Sigmoid colon (tissue), 7 donors: ENCODE data around the gene TBC1D20. TPM values are rescaled to one million over a fixed set of nuclear protein-coding genes. Genes with fewer than 3 reads are reported as not detected.
"Not testable (repeated sequence)": the region's sequence is repeated elsewhere in the genome, so short reads cannot be mapped to it uniquely, and the experiment has no call there.

ENCODE experiments used
- DNase-seq: peaks from one replicate; pipeline ENCODE4 v3.0.0-alpha.2; 2019
- H3K27ac ChIP-seq, 4 donors: fragments of 200-600 bp; sonication (generic); one replicate each; pipeline ENCODE4 v1.5.1; 2016 to 2019; ENCODE audit warnings: mild to moderate bottlenecking in 1 of 4
- H3K27me3 ChIP-seq, 3 donors: fragments of 200-600 bp; sonication (generic); one replicate each; pipeline ENCODE4 v1.5.1; 2019; ENCODE audit warnings: mild to moderate bottlenecking in 1 of 3
- H3K36me3 ChIP-seq, 4 donors: fragments of 200-600 bp; sonication (generic); one replicate each; pipeline ENCODE4 v1.5.1; 2016 to 2019
- H3K4me1 ChIP-seq, 4 donors: fragments of 200-600 bp; sonication (generic); one replicate each; pipeline ENCODE4 v1.5.1; 2017 to 2019
- H3K4me3 ChIP-seq, 4 donors: fragments of 200-600 bp; sonication (generic); one replicate each; pipeline ENCODE4 v1.5.1; 2017 to 2019; ENCODE audit warnings: mild to moderate bottlenecking in 2 of 4, moderate library complexity in 1 of 4
- H3K9me3 ChIP-seq, 4 donors: fragments of 200-600 bp in 3 of 4; sonication (generic) in 3 of 4; one replicate each; pipeline versions ENCODE4 v1.5.1 to v1.6.1; 2013 to 2019
- EP300 ChIP-seq, 4 donors: sonication (generic); formaldehyde crosslinking; IDR thresholded peaks; one replicate each; pipeline ENCODE4 v1.6.1; 2017; ENCODE audit warnings: antibody characterized with exemption in 4 of 4
- POLR2A ChIP-seq, 2 donors: fragments of 450-650 bp; IDR thresholded peaks; one replicate each; pipeline ENCODE4 v1.6.1; 2016; ENCODE audit warnings: antibody characterized with exemption in 2 of 2, mild to moderate bottlenecking in 2 of 2, moderate library complexity in 2 of 2
- POLR2AphosphoS5 ChIP-seq, 4 donors: sonication (generic); formaldehyde crosslinking; IDR thresholded peaks; one replicate each; pipeline ENCODE4 v1.6.1; 2017; ENCODE audit warnings: antibody characterized with exemption in 4 of 4
- WGBS, 2 donors: extraction: QIAGEN DNeasy Blood & Tissue Kit; methylation state at CpG; one replicate each; pipeline ENCODE4 v1.1.7; 2013; 5-methylcytosine and 5-hydroxymethylcytosine counted together
- intact Hi-C: fragments of 100-400 bp; cut with DNase I; formaldehyde crosslinking; loops from one replicate; pipeline ENCODE4 v1.15.1; 2023
- polyA plus RNA-seq, 3 donors: library from polyadenylated mRNA; stranded (reverse); fragments of 200-250 nt; gene quantifications; one replicate each; pipeline ENCODE4 v1.2.3, GENCODE V29; 2013
- total RNA-seq, 4 donors: library from RNA; depleted of rRNA; stranded (reverse); fragments of >200 nt; gene quantifications; one replicate each; pipeline ENCODE4 v1.1.0, GENCODE V29; 2016
- TF ChIP-seq, protein P1 (sequence below), 4 experiments: fragments of 450-650 bp in 3 of 4; fragments of 200-600 bp in 1 of 4; IDR thresholded peaks; one replicate each; pipeline ENCODE4 v1.5.1; 2016 to 2019; ENCODE audit warnings: antibody characterized with exemption in 4 of 4, mild to moderate bottlenecking in 3 of 4, moderate library complexity in 2 of 4
- donor health status: healthy with polysubstance abuse.
- donor health status: Bipolar disorder and iron deficiency.
- donor health status: healthy.

The TBC1D20 gene
- total and polyA plus RNA-seq, 7 donors: 16.8 to 42.9 (median 32.6) TPM

DNA sequence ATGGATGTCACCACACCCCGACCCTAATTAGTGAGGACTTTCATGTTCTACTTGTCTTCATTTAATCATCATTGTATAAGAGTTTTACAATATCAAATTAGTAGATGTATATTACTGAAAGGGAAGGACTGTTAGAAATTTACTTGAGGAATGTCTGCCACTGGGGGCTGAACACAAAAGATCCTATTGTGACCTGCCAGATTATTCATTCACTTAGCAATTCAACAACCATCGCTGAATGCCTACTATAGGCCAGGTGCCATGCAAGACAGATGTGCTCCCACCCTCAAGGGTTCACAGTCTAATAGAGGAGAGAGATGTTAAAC lies 62.2 kb downstream of the TBC1D20 start:
- DNase-seq: no peak
- Histone ChIP-seq H3K4me3 (no peak overlapping the region), H3K9me3 (no peaks in the 10 kb centered on the region), H3K36me3 (peaks cover 0 to 9% (median 0%) of the 10 kb centered on the region in 4 donors), H3K4me1 (no peaks in the 10 kb centered on the region), H3K27ac (no peak overlapping the region), H3K27me3 (no peaks in the 10 kb centered on the region)
- WGBS, 2 donors: 32 to 55% methylated on average over 2 of the region's 2 CpGs
- intact Hi-C loops: no loop called here
- TF ChIP-seq EP300 (IDR thresholded peaks at IDR 0.05) (no peak), POLR2A (IDR thresholded peaks at IDR 0.05) (no peak)

DNA sequence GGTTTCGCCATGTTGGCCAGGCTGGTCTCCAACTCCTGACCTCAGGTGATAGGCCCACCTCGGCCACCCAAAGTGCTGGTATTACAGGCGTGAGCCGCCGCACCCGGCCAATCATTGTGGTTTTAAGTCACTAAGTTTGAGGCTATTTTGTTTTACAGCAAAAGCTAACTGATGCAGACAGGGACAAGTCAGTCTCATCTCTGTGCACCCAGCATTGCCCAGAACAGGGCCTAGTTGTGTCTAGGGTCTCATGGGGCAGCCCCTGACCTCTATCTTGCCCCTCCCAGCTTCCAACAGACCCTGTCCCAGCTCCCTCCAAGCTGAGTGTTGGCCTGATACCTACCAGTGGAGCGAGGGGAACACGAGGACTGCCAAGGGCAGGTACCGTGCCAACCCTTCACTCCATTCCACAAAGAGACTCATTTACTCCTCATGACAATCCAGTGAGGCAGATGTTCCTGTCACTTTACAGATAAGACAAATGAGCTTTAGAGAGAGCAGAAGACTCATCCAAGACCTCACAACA lies 63.1 kb downstream of the TBC1D20 start:
- DNase-seq: no peak
- WGBS, 2 donors: 86 to 94% methylated on average over 9 of the region's 9 CpGs
- no peak for TF ChIP-seq EP300 (IDR thresholded peaks at IDR 0.05)
- TF ChIP-seq, protein P1, sequence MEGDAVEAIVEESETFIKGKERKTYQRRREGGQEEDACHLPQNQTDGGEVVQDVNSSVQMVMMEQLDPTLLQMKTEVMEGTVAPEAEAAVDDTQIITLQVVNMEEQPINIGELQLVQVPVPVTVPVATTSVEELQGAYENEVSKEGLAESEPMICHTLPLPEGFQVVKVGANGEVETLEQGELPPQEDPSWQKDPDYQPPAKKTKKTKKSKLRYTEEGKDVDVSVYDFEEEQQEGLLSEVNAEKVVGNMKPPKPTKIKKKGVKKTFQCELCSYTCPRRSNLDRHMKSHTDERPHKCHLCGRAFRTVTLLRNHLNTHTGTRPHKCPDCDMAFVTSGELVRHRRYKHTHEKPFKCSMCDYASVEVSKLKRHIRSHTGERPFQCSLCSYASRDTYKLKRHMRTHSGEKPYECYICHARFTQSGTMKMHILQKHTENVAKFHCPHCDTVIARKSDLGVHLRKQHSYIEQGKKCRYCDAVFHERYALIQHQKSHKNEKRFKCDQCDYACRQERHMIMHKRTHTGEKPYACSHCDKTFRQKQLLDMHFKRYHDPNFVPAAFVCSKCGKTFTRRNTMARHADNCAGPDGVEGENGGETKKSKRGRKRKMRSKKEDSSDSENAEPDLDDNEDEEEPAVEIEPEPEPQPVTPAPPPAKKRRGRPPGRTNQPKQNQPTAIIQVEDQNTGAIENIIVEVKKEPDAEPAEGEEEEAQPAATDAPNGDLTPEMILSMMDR (IDR thresholded peaks at IDR 0.05): no peak
- no peak for TF ChIP-seq POLR2AphosphoS5 (IDR thresholded peaks at IDR 0.05)
- TF ChIP-seq POLR2A (IDR thresholded peaks at IDR 0.05): no peak
- Histone ChIP-seq H3K36me3 (peaks cover 0 to 9% (median 0%) of the 10 kb centered on the region in 4 donors), H3K27me3 (no peaks in the 10 kb centered on the region), H3K4me1 (no peaks in the 10 kb centered on the region), H3K4me3 (no peak overlapping the region), H3K27ac (no peak overlapping the region), H3K9me3 (no peaks in the 10 kb centered on the region)
- intact Hi-C loops: no loop called here

DNA sequence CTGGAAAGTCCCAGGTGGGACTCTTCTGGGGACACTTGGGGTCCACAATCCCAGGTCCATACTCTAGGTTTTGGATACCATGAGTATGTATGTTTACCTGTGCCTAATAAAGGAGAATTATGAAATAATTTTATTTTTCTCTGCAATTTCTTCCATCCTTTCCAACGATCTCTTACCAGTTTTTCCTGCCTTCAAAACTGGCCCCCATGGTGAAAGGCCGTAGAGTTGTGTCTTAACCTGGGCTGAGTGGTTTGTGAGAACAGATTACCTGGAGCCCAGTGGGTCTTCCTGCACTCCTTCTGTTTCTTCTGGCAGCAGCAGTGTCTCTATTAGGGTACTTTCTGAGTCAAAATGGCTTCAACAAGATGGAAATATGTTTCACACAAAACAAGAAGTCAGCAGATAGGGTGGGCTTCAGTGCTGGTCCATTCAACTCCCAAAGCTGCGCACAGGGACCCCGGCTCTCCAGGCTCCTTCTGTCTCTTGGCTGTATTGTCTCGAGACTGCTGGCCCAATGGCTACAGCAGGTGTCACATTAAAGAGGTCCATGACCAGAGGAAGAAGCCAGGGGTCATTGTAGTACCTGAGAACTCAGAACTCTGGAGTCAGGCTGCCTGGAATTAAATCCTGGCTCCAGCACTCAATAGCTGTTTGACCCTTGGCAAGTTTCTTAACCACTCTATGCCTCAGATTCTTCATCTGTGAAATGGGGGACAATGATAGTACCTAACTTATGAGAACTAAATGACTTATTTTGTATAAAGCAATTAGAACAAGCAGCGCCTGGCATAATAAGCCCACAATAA lies 64.7 kb downstream of the TBC1D20 start:
- no peak for DNase-seq
- intact Hi-C loops: no loop called here
- no peak overlapping the region for H3K27ac ChIP-seq
- H3K9me3 ChIP-seq: no peaks in the 10 kb centered on the region
- no peak overlapping the region for H3K4me3 ChIP-seq
- no peaks in the 10 kb centered on the region for H3K27me3 ChIP-seq
- peaks cover 0 to 9% (median 0%) of the 10 kb centered on the region in 4 donors for H3K36me3 ChIP-seq
- no peaks in the 10 kb centered on the region for H3K4me1 ChIP-seq
- TF ChIP-seq, protein P1 (IDR thresholded peaks at IDR 0.05): no peak
- TF ChIP-seq EP300 (IDR thresholded peaks at IDR 0.05): no peak
- no peak for TF ChIP-seq POLR2A (IDR thresholded peaks at IDR 0.05)
- TF ChIP-seq POLR2AphosphoS5 (IDR thresholded peaks at IDR 0.05): no peak
- WGBS, 2 donors: 79 to 90% methylated on average over 6 of the region's 6 CpGs

DNA sequence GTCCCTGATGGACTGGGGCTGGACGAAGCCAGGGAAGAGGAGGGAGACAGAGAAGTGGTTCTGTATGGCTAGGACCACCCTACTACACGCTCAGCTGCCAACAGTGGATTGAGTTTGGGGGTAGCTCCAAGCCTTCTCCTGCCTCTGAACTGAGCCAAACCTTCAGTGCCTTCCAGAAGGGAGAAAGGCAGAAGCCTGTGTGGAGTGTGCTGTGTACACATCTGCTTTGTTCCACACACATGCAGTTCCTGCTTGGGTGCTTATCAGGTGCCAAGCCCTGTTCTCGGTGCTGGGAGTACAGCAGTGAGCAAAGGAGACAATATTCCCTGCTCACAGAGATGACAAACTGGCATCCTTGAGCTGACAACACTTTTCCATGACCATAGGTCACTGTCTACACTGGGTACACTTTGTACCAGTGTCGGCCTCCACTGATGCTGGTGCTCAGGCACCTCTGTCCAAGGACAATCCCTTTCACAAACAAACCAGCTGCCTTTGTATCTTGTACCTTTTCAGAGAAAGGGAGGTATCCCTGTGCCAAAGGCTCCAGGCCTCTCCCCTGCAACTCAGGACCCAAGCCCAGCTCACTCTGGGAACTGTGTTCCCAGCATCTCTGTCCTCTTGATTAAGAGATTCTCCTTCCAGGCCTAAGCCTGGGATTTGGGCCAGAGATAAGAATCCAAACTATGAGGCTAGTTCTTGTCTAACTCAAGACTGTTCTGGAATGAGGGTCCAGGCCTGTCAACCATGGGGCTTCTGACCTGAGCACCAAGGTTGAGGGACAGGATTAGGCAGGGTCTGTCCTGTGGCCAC lies 65.5 kb downstream of the TBC1D20 start:
- no peak overlapping the region for H3K4me3 ChIP-seq
- H3K9me3 ChIP-seq: no peaks in the 10 kb centered on the region
- no peak for DNase-seq
- WGBS, 2 donors: 70 to 87% methylated on average over 4 of the region's 4 CpGs
- TF ChIP-seq POLR2A (IDR thresholded peaks at IDR 0.05): no peak
- TF ChIP-seq, protein P1 (IDR thresholded peaks at IDR 0.05): no peak
- no peak for TF ChIP-seq POLR2AphosphoS5 (IDR thresholded peaks at IDR 0.05)
- no peak for TF ChIP-seq EP300 (IDR thresholded peaks at IDR 0.05)
- no peaks in the 10 kb centered on the region for H3K27me3 ChIP-seq
- no peak overlapping the region for H3K27ac ChIP-seq
- H3K36me3 ChIP-seq: peaks cover 0 to 9% (median 0%) of the 10 kb centered on the region in 4 donors
- intact Hi-C loops: no loop called here
- H3K4me1 ChIP-seq: no peaks in the 10 kb centered on the region

DNA sequence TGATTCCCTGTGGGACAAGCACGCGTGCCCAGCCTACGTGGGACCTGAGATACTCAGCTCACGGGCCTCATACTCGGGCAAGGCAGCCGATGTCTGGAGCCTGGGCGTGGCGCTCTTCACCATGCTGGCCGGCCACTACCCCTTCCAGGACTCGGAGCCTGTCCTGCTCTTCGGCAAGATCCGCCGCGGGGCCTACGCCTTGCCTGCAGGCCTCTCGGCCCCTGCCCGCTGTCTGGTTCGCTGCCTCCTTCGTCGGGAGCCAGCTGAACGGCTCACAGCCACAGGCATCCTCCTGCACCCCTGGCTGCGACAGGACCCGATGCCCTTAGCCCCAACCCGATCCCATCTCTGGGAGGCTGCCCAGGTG lies 66.1 kb downstream of the TBC1D20 start:
- Histone ChIP-seq H3K4me3 (no peak overlapping the region), H3K36me3 (peaks cover 0 to 9% (median 0%) of the 10 kb centered on the region in 4 donors), H3K4me1 (no peaks in the 10 kb centered on the region), H3K9me3 (no peaks in the 10 kb centered on the region), H3K27me3 (no peaks in the 10 kb centered on the region), H3K27ac (no peak overlapping the region)
- DNase-seq: no peak
- WGBS, 2 donors: 96 to 97% methylated on average over 24 of the region's 24 CpGs
- intact Hi-C loops: no loop called here
- TF ChIP-seq POLR2A (IDR thresholded peaks at IDR 0.05) (no peak), EP300 (IDR thresholded peaks at IDR 0.05) (no peak), POLR2AphosphoS5 (IDR thresholded peaks at IDR 0.05) (no peak)
- TF ChIP-seq, protein P1 (IDR thresholded peaks at IDR 0.05): no peak

DNA sequence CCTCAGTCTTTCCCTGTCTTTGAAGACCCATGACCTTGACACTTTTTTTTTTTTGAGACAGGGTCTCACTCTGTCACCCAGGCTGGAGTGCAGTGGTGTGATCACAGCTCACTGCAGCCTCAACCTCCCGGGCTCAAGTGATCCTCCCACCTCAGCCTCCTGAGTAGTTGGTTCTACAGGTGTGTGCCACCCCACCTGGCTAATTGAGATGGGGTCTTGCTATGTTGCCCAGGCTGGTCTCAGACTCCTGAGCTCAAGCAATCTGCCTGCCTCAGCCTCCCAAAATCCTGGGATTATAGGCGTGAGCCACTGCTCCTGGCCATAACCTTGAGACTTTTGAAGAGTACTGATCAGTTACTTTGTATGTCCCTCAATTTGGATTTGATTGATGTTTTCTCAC lies 69.0 kb downstream of the TBC1D20 start:
- intact Hi-C loops, H3K27ac ChIP-seq, H3K4me1 ChIP-seq, DNase-seq, H3K9me3 ChIP-seq, H3K27me3 ChIP-seq, H3K36me3 ChIP-seq, H3K4me3 ChIP-seq: not testable (repeated sequence)
- 96 to 97% methylated on average over 2 of the region's 2 CpGs for WGBS, 2 donors
